HL-60/S4 treated with retinoic acid at 250 ng/mL for 4 days and 3 days (cell line): ENCODE results near the gene PNPLA8.

Experiments used
- in situ Hi-C: fragments of 300-500 bp; cut with MboI; formaldehyde crosslinking; loops from 2 replicates; pipeline ENCODE4 v1.7.0; 2022; ENCODE audit warnings: low sequenced_read_pairs

PNPLA8 gene

DNA sequence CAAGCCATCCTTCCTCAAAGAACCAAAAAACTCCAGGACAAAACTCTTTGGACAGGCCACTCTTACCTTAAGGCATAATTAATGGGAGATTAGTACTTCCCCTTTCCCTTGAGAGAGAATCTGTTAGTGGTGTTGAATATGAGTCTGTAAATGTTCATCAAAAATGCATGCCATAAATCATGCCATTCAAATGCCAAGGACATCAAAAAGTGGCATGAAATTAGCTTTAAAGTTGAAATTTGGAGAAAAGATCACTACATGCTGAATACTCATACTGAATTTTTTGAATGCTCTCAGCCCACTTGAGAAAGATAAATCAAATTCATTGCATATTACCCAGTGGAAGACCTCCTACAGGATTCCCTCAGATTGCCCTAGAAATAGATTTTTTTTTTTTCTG, 76.4 kb downstream of the PNPLA8 start:
- in situ Hi-C loops = no loop called here

DNA sequence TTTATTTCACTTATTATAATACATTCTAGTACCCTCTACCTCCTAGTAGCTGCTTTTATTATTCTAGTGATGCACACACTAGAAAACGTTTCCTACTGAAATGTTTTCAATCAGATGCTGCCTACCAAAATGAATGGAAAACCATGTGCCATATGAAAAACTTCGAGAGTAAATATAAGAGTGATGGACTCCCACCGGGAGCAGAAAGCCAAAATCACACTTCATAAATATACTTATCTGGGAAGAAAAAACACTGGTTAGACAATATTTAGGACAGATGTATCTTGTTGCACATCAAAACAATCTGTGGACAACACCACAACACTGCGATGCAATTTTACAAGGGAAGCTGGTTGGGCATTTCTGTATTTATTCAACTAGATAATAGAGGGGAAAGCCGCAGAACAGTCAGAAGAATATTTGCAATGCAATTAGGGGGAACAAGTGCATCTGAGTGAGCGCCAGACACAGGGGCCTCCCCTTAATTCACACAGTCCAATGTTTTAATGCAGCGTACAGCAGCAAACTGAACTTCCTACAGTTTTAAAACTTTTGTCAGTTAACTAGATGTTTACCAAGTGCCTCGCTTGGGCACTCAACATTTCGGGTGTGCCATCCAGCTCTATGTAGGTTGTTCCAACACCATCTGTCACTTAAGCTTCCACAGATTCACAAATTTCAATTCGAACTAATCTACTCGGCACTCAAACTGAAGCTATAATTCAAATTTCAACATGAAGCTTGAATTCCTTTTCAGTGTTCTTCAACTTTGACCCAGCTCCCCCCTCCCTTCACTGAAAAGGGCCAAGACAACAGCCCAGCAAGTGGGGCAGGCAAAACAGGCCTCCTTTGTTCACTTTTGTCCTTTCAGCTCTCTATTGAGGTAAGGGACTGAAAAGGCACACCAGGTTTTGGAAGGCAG, 77.1 kb downstream of the PNPLA8 start:
- in situ Hi-C loops = no loop called here

DNA sequence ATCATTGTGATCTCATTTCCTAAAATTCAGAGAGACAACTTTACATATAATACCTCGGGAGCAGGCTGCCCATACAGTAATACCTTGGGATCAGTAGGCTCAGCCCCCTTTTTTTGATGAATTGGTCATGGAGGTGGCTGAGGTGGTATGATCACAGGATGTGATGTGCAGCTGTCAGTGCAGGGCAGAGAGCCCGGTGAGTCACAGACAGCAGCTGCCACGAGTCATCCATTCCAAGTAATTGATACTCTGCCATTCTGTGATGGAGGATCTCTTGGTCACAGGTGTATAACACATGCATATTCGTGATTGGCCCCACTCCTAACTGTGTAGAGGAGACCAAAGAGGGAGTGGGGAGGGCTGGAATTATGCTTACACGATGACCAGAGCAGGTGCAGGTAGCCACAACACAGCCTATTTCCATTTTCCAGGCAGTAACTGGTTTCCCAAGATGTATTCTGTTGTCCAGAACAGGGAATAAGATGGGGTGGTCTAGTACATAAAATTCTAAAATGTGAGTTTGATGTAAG, 83.8 kb downstream of the PNPLA8 start:
- in situ Hi-C loops = no loop called here

DNA sequence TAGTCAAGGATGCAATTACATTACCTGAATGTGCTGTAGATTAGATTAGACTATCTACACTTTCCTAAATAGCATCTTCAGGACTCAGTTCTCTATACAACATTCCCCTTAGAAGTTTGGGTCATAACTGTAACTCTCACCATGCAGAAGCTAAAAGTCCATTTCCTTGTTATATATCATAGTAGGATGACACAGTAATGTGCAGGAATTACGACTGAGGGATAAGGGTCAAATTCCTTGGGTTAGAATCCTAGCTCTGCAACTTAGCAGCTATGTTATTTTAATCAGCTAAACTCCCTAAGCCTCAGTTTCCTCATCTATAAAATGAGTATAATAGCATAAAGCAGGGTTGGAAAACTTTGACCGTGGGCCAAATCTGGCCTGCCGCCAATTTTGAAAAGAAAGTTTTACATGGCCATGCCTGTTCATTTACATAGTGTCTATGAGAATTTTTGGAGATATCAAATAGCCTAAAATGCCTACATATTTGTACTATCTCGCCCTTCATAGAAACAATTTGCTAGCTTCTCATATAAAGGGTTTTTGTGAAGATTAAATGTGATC, 84.5 kb downstream of the PNPLA8 start:
- in situ Hi-C loops = no loop called here

DNA sequence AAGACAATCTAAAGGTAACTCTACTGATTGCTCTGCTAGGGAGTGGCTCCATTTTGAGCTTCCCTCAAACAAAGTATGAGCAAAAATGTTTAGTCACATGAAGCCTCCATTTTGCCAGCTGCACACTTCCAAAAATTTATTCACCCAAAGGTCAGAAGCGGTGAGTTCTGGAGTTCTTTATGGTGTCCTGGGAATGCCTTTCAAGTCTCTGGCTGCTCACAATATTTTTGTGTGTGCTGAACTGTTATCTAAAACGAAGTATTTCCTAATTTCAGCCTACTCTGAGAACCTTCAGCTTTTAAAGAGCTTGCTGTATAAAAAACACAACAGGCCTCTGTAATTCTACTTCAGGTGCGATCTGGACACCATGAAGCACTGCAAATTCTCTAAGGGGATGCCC, 85.3 kb downstream of the PNPLA8 start:
- in situ Hi-C loops = no loop called here

DNA sequence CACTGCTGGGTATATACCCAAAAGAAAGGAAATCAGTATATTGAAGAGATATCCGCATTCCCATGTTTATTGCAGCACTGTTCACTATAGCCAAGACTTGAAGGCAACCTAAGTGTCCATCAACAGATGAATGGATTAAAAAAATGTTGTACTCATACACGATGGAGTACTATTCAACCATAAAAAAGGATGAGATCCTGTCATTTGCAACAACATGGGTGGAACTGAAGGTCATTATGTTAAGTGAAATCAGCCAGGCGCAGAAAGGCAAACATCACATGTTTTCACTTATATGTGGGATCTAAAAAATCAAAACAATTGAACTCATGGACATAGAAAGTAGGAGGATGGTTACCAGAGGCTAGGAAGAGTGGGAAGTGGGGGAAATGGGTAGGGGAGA, 89.0 kb downstream of the PNPLA8 start:
- in situ Hi-C loops = no loop called here

DNA sequence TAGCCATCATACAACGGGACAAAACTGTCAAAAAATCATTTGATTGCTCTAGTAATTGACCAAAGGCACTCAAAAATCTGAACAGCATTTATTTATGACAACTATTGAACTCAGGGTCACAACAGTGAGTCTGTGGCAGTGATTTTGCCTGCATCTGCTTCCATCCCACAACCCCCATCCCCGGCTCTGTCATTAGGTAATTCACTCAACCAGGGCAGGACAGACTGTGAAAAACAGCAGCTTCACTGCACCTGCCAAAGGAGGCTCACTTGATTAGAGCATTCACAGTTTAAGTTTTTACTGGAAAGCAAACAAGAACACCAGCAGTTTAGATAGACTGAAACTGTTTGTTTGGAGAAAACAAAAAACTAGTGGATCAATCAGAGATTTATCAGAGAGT, 91.9 kb downstream of the PNPLA8 start:
- in situ Hi-C loops = no loop called here

DNA sequence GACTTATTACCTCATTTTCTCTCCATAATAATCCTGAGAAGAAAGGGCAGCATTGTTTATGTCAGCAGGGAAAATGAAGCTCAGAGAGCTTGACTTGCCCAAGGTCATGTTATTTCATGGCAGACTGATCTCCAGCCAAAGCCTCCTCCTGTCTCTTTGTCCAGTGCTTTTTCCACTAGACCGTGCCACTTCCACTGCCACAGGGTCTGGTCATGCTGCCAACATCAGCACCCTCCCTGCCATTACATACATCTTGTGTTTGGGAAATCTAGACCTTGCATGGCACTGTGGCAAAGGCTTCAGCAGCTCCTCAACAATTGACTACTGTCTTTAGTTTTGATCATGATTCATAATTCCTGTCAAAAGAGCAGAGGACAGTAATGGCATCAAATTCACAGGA, 94.8 kb downstream of the PNPLA8 start:
- in situ Hi-C loops = no loop called here

DNA sequence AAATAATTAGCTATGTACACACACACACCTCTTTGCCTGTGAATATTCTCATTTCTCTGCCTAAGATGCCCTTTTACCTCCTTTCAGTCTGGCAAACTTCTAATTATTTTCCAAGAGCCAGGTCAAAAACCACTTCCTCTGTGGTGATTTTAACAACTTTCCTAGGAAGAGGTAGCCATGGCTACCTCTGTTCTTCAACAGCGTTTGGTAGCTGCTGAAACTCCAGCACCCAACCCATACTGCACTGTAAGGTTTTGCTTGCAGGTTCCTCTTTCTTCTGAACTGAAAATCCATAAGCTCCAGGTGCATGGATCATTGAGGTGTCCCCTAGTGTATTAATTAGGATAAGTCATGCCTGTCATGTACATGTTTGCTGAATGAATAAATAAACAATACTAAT, 95.3 kb downstream of the PNPLA8 start:
- in situ Hi-C loops = no loop called here

DNA sequence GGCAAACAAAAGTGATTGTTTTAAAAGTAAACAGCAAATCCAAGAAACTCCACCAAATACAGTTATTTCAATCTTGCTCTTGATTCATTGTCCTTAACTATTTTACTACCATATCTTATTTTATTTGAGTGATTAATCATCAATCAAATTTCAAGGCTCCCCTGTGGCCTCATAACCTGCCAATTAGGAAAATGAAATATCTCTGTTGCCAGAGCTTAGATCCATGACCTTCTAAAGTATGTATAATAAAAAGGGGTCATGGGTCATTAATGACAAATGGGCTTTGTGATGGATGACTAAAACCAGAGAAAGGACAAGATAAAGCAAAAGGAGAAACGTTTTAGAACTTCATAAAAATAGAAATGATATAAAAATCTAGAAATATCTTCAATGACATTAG, 98.2 kb downstream of the PNPLA8 start:
- in situ Hi-C loops = no loop called here

DNA sequence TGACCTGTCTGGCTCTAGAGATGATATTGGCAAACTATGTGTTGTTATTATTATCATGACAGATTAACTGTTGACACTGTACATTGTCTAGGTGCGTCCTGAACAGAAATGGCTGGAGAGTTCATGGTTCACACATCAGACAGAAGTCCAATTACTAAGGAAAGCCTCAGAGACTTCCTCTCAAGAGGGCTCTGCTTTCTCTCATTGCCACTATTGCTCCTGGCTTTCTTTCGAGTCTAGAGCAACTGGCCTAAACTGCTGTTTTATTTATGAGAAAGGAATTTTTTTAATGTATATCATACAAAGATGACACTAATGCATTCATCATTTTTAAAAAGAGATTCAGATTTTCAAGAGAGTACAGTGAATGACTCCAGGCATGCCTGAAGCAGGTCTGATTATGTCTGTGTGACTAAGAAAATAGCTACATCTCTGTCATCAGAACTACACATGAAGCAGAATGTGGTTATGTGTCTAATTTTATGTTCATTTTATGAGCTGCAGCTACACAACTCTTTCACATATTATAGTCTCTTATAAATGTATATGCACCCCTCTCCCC, 100.1 kb downstream of the PNPLA8 start:
- in situ Hi-C loops = no loop called here

DNA sequence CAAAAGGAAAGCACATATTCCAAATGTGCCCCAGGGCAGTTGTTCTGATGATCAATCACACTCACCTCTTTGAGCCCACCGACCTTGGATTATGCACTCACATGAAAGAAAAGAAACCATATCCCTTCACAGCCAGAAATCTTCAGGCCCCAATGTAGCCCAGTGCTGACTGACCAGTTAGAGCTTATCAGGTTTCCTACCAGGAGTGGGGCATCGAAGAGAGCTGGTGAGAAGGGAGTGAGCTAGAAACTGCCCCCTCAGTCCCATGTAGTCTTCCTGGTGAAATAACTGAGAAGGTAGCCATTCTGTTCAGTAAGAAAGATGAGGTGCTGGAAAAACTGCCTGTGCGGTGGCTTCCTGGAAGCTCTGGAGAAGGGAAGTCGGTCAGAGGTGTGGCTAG, 101.9 kb downstream of the PNPLA8 start:
- in situ Hi-C loops = no loop called here

DNA sequence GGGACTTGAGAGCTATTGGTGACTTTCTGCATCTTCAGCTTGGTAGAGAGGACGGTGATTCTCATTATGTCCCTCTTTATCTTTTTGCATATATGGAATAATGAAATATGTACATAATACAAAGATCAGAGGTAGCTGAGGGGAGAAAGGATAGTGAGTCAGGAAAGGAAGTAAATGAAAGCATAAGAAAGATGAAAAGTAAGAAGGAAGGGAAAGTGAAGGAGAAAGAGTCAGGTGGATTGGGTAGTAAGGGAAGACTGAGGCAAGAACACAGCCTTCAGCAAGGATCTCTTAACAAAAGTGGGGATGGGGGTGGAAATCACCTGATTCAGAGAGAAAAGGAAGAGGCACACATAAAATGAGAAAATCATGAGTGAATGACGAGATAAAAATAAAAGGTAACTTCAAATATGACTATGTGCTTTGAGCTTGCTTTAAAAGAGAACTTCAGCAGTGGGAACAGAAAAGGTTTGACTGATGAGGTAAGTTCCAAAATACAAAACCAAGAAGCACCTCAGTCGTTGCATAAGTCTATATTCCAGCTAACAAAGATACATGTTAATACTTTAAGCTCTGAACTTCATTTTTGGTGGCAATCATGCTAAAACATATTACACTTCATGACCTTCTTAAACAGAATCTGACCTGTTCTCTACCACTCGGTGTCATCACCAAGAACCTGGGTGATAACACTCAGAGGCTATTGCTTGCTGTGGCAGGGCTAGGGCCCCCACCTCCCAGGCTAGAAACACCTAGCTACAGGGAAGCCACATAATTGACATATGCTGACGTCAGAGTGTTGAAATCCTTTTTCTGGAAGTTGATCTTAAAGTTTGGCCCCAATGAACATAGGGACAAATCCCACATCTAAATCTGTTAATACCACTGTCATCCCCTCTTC, 102.6 kb downstream of the PNPLA8 start:
- in situ Hi-C loops = no loop called here

DNA sequence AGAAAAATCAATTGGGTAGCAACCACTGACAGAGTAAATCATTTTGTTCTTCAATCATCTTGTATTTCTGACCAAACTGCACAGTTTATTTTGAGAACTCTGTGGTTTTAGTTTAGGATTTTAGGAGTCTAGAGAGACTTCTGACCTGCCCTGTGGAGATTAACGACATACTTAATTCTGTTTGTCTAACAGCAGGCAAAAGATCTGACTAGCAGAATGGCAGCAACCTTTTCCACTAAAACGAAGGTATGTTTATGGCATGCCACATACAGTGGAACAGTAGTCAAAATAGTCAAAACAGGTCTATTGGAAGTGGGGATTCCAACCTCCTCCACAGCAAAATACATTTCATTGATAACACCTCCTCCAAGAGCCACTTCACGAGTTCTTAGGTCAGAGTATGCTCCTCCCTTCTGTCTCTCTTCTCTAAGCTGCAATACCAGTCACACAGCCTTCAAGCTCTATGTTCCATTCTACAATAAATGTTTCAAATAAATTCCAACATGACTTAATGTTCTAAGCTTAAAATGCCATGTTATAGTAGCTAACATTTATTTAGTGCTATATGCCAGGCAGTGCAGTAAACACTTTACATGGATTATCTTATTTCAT, 104.1 kb downstream of the PNPLA8 start:
- in situ Hi-C loops = no loop called here
